K562 (cell line): ENCODE results near the gene AGPAT1. TPM values are rescaled to one million over a fixed set of nuclear protein-coding genes. Genes with fewer than 3 reads are reported as not detected.

ENCODE experiments used
- DPF2 ChIP-seq: fragments of 450-650 bp; IDR thresholded peaks from 2 replicates; pipeline ENCODE4 v1.6.1; 2016
- GABPB1 ChIP-seq: sonication (generic); formaldehyde crosslinking; IDR thresholded peaks from 2 replicates; pipeline ENCODE4 v1.8.0; 2022; ENCODE audit warnings: mild to moderate bottlenecking, missing genetic modification reagents
- HDAC2 ChIP-seq: fragments of 450-650 bp; IDR thresholded peaks from 2 replicates; pipeline ENCODE4 v1.6.1; 2016; ENCODE audit warnings: mild to moderate bottlenecking
- HMG20B ChIP-seq: fragments of 250-450 bp; sonication (Bioruptor Pico); IDR thresholded peaks from 2 replicates; pipeline ENCODE4 v1.5.0; 2021; ENCODE audit warnings: mild to moderate bottlenecking
- MEIS2 ChIP-seq: fragments of 450-650 bp; IDR thresholded peaks from 2 replicates; pipeline ENCODE4 v1.6.1; 2014; ENCODE audit warnings: mild to moderate bottlenecking; ENCODE audit not compliant: partially characterized antibody
- NCOA1 ChIP-seq: fragments of 450-650 bp; IDR thresholded peaks from 2 replicates; pipeline ENCODE4 v1.6.1; 2016; ENCODE audit warnings: low read depth
- PCBP1 ChIP-seq: fragments of 200-400 bp; formaldehyde crosslinking; IDR thresholded peaks from 2 replicates; pipeline ENCODE4 v1.6.1; 2018; ENCODE audit warnings: mild to moderate bottlenecking, low read depth, low read length; ENCODE audit not compliant: poor library complexity, severe bottlenecking
- PPARD ChIP-seq: fragments of 250-450 bp; sonication (Bioruptor Pico); IDR thresholded peaks from 2 replicates; pipeline ENCODE4 v1.8.0; 2022; ENCODE audit warnings: inconsistent platforms, mild to moderate bottlenecking, moderate library complexity
- PTBP1 ChIP-seq: fragments of 200-400 bp; formaldehyde crosslinking; IDR thresholded peaks from 2 replicates; pipeline ENCODE4 v1.6.1; 2017; ENCODE audit warnings: low read depth, low read length
- SETDB1 ChIP-seq: IDR thresholded peaks from one replicate; pipeline ENCODE4 v1.6.1; 2012; ENCODE audit warnings: low read length, control low read depth, inconsistent platforms
- SMARCA4 ChIP-seq: fragments of 450-650 bp; IDR thresholded peaks from 2 replicates; pipeline ENCODE4 v1.6.1; 2016
- ZKSCAN1 ChIP-seq: fragments of 150-350 bp; IDR thresholded peaks from 2 replicates; pipeline ENCODE4 v1.6.1; 2016; ENCODE audit warnings: low read depth, low read length
- polyA plus RNA-seq, 8 experiments: library from polyadenylated mRNA; depleted of rRNA in 4 of 8; stranded (reverse) in 5 of 8; unstranded in 3 of 8; fragments of >200 nt; fragmentation: Nextera tagmentation in 2 of 8; fragmentation: Illumina TruSeq in 1 of 8; extraction: Ambion mirVana in 2 of 8; extraction: Trizol in 1 of 8; gene quantifications; 2 replicates each; pipeline versions ENCODE4 v1.2.1 to v1.2.3, GENCODE V29; 2011 to 2014; ENCODE audit warnings: inconsistent platforms in 1 of 8, missing spikeins in 1 of 8
- total RNA-seq, 7 experiments: library from RNA; depleted of rRNA in 6 of 7; stranded (reverse); fragments of >200 nt in 6 of 7; fragmentation: Illumina TruSeq in 2 of 7; extraction: Trizol in 2 of 7; gene quantifications; 2 replicates each; pipeline versions ENCODE4 v1.2.1 to v1.2.3, GENCODE V29; 2011 to 2021; ENCODE audit warnings: low replicate concordance in 1 of 7
- TF ChIP-seq, protein P1 (sequence below): sonication (generic); formaldehyde crosslinking; IDR thresholded peaks from 2 replicates; pipeline ENCODE4 v1.8.0; 2022; ENCODE audit warnings: missing genetic modification reagents, mild to moderate bottlenecking, moderate library complexity, borderline replicate concordance
- TF ChIP-seq, protein P2 (sequence below): fragments of 250-450 bp; sonication (Bioruptor Pico); IDR thresholded peaks from 2 replicates; pipeline ENCODE4 v1.8.0; 2021; ENCODE audit warnings: moderate library complexity, mild to moderate bottlenecking, inconsistent platforms
- TF ChIP-seq, protein P3 (sequence below): fragments of 450-650 bp; IDR thresholded peaks from 2 replicates; pipeline ENCODE4 v1.6.1; 2018; ENCODE audit warnings: mild to moderate bottlenecking, low read depth; ENCODE audit not compliant: partially characterized antibody
- TF ChIP-seq, protein P4 (sequence below): sonication (generic); formaldehyde crosslinking; IDR thresholded peaks from 2 replicates; pipeline ENCODE4 v1.8.0; 2023; ENCODE audit warnings: mild to moderate bottlenecking, missing genetic modification reagents
- TF ChIP-seq, protein P5 (sequence below): sonication (generic); formaldehyde crosslinking; IDR thresholded peaks from 2 replicates; pipeline ENCODE4 v1.8.0; 2023; ENCODE audit warnings: mild to moderate bottlenecking, missing genetic modification reagents
- TF ChIP-seq, protein P6 (sequence below): fragments of 450-650 bp; IDR thresholded peaks from 2 replicates; pipeline ENCODE4 v1.7.0; 2016; ENCODE audit warnings: borderline replicate concordance

The AGPAT1 gene
- total and polyA plus RNA-seq, 9 of the 15 experiments (the other 6 are each of a cell fraction or from before 2014, with no cell fraction given), result 37.9 to 176 (median 69.4) TPM

DNA sequence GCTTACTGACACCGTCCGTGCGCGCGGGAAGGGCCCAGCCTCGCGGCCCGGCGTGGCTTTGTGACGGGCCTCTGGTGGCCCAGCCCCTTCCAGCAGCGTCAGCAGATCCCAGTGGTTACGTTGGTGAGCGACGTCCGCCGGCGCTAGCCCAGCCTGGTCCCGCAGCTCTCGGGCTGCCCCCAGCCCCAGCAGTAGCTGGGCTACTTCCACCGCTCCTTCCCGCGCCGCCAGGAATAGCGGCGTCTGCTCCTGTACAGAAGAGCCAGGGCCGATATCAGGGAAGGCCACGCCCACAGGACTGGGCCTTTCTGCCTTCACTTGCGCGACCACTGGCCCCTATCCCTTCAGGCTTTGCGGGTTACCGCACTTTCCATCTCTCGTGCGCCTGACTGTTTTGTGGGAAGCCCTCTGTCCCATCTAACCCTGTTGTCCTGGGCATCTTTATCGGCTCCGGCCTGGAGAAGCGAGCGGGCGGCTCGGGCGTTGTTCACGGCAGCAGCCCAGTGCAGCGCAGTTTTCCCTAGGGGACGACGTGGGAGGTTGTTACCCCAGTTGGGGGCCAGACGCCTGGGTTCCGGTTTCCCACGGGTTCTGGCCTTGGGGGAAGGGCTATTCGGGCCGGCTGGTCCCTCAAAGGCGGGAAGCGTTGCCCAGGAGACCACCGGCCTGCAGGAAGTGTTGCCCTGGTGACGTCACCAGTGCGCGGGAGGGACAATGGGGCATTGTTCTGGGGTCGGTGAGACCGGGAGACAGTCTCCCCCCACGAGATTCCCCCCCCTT lies 20.2 kb upstream of the AGPAT1 start (continued):
- TF ChIP-seq, protein P1, sequence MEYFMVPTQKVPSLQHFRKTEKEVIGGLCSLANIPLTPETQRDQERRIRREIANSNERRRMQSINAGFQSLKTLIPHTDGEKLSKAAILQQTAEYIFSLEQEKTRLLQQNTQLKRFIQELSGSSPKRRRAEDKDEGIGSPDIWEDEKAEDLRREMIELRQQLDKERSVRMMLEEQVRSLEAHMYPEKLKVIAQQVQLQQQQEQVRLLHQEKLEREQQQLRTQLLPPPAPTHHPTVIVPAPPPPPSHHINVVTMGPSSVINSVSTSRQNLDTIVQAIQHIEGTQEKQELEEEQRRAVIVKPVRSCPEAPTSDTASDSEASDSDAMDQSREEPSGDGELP, result peak; percentile 51; the same call in 1 of the 2 replicates
- no peak for TF ChIP-seq SETDB1
- TF ChIP-seq SMARCA4, result no peak; the same call in 1 of the 2 replicates
- no peak for TF ChIP-seq HMG20B (CRISPR knock-in tag)
- TF ChIP-seq, protein P2, sequence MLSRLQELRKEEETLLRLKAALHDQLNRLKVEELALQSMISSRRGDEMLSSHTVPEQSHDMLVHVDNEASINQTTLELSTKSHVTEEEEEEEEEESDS, result no peak
- no peak for TF ChIP-seq PTBP1
- no peak for TF ChIP-seq PPARD (CRISPR knock-in tag)
- TF ChIP-seq HDAC2, result peak; percentile 50; the same call in 1 of the 2 replicates
- TF ChIP-seq GABPB1, result peak; percentile 83
- TF ChIP-seq, protein P3, sequence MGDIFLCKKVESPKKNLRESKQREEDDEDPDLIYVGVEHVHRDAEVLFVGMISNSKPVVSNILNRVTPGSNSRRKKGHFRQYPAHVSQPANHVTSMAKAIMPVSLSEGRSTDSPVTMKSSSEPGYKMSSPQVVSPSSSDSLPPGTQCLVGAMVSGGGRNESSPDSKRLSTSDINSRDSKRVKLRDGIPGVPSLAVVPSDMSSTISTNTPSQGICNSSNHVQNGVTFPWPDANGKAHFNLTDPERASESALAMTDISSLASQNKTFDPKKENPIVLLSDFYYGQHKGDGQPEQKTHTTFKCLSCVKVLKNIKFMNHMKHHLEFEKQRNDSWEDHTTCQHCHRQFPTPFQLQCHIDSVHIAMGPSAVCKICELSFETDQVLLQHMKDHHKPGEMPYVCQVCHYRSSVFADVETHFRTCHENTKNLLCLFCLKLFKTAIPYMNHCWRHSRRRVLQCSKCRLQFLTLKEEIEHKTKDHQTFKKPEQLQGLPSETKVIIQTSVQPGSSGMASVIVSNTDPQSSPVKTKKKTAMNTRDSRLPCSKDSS, result no peak
- TF ChIP-seq, protein P4, sequence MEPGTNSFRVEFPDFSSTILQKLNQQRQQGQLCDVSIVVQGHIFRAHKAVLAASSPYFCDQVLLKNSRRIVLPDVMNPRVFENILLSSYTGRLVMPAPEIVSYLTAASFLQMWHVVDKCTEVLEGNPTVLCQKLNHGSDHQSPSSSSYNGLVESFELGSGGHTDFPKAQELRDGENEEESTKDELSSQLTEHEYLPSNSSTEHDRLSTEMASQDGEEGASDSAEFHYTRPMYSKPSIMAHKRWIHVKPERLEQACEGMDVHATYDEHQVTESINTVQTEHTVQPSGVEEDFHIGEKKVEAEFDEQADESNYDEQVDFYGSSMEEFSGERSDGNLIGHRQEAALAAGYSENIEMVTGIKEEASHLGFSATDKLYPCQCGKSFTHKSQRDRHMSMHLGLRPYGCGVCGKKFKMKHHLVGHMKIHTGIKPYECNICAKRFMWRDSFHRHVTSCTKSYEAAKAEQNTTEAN, result no peak
- TF ChIP-seq MEIS2, result peak; percentile 1
- peak; percentile 60 for TF ChIP-seq DPF2
- TF ChIP-seq ZKSCAN1, result peak; percentile 12
- TF ChIP-seq NCOA1, result 0 out of 2 replicates have a peak, but pooled peaks have one; percentile 13
- TF ChIP-seq PCBP1, result no peak
- TF ChIP-seq, protein P5, sequence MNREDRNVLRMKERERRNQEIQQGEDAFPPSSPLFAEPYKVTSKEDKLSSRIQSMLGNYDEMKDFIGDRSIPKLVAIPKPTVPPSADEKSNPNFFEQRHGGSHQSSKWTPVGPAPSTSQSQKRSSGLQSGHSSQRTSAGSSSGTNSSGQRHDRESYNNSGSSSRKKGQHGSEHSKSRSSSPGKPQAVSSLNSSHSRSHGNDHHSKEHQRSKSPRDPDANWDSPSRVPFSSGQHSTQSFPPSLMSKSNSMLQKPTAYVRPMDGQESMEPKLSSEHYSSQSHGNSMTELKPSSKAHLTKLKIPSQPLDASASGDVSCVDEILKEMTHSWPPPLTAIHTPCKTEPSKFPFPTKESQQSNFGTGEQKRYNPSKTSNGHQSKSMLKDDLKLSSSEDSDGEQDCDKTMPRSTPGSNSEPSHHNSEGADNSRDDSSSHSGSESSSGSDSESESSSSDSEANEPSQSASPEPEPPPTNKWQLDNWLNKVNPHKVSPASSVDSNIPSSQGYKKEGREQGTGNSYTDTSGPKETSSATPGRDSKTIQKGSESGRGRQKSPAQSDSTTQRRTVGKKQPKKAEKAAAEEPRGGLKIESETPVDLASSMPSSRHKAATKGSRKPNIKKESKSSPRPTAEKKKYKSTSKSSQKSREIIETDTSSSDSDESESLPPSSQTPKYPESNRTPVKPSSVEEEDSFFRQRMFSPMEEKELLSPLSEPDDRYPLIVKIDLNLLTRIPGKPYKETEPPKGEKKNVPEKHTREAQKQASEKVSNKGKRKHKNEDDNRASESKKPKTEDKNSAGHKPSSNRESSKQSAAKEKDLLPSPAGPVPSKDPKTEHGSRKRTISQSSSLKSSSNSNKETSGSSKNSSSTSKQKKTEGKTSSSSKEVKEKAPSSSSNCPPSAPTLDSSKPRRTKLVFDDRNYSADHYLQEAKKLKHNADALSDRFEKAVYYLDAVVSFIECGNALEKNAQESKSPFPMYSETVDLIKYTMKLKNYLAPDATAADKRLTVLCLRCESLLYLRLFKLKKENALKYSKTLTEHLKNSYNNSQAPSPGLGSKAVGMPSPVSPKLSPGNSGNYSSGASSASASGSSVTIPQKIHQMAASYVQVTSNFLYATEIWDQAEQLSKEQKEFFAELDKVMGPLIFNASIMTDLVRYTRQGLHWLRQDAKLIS (CRISPR knock-in tag), result peak; percentile 83
- TF ChIP-seq, protein P6, sequence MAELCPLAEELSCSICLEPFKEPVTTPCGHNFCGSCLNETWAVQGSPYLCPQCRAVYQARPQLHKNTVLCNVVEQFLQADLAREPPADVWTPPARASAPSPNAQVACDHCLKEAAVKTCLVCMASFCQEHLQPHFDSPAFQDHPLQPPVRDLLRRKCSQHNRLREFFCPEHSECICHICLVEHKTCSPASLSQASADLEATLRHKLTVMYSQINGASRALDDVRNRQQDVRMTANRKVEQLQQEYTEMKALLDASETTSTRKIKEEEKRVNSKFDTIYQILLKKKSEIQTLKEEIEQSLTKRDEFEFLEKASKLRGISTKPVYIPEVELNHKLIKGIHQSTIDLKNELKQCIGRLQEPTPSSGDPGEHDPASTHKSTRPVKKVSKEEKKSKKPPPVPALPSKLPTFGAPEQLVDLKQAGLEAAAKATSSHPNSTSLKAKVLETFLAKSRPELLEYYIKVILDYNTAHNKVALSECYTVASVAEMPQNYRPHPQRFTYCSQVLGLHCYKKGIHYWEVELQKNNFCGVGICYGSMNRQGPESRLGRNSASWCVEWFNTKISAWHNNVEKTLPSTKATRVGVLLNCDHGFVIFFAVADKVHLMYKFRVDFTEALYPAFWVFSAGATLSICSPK, result no peak
